SK-N-SH (cell line): ENCODE data around the gene RUFY4. TPM values are rescaled to one million over a fixed set of nuclear protein-coding genes. Genes with fewer than 3 reads are reported as not detected.

Experiments
- CTCF ChIA-PET: fragments of 300-600, 350-600 bp; formaldehyde crosslinking; extraction: SDS; loops from one replicate; lab custom pipeline; 2021; lab: Yijun Ruan, JAX
- POLR2A ChIA-PET: fragments of 350-600 bp; sonication (Branson Sonifier 250); formaldehyde crosslinking; extraction: SDS; loops from one replicate; lab custom pipeline; 2020; ENCODE audit warnings: antibody characterized with exemption, inconsistent platforms; lab: Yijun Ruan, JAX
- DNase-seq: peaks from one replicate; pipeline ENCODE4 v3.0.0; 2012
- H2AFZ ChIP-seq: fragments of 200-600 bp; sonication (generic); 2 replicates; pipeline ENCODE4 v1.8.1; 2016; ENCODE audit warnings: antibody characterized with exemption, mild to moderate bottlenecking, low read depth
- H3F3A ChIP-seq: fragments of 200-600 bp; sonication (generic); replicated peaks from 2 replicates; pipeline ENCODE3; 2016; ENCODE audit warnings: antibody characterized with exemption, mild to moderate bottlenecking; ENCODE audit not compliant: insufficient read depth
- H3K27ac ChIP-seq, 2 experiments: fragments of 200-500 bp in 1 of 2; fragments of 200-600 bp in 1 of 2; sonication (Bioruptor generic) in 1 of 2; sonication (generic), shearing (Covaris generic) in 1 of 2; 2 replicates each; pipeline versions ENCODE4 v1.5.1 to v1.6.1; 2014 to 2016; ENCODE audit warnings: low read depth in 2 of 2, inconsistent platforms in 1 of 2, low read length in 1 of 2, mild to moderate bottlenecking in 1 of 2, mixed read lengths in 1 of 2
- H3K27me3 ChIP-seq: fragments of 200-600 bp; sonication (generic), shearing (Covaris generic); 2 replicates; pipeline ENCODE4 v1.6.1; 2016; ENCODE audit warnings: mixed run types; ENCODE audit not compliant: insufficient read depth
- H3K36me3 ChIP-seq, 2 experiments: fragments of 200-500 bp in 1 of 2; fragments of 200-600 bp in 1 of 2; sonication (Bioruptor generic) in 1 of 2; sonication (generic) in 1 of 2; replicated peaks in 1 of 2; 2 replicates each; pipeline versions ENCODE3 to v1.5.1; 2014 to 2016; ENCODE audit warnings: low read length in 1 of 2, mild to moderate bottlenecking in 1 of 2; ENCODE audit not compliant: insufficient read depth in 2 of 2, control insufficient read depth in 1 of 2
- H3K4me1 ChIP-seq, 2 experiments: fragments of 200-500 bp in 1 of 2; fragments of 200-600 bp in 1 of 2; sonication (Bioruptor generic) in 1 of 2; sonication (generic), shearing (Covaris generic) in 1 of 2; 2 replicates each; pipeline versions ENCODE4 v1.5.1 to v1.6.1; 2014 to 2016; ENCODE audit warnings: low read depth in 1 of 2, low read length in 1 of 2, mixed run types in 1 of 2; ENCODE audit not compliant: insufficient read depth in 2 of 2, control insufficient read depth in 1 of 2
- H3K4me2 ChIP-seq: fragments of 200-600 bp; sonication (generic), shearing (Covaris generic); 2 replicates; pipeline ENCODE4 v1.6.1; 2017; ENCODE audit warnings: mixed run types
- H3K4me3 ChIP-seq, 2 experiments: fragments of 200-500 bp in 1 of 2; fragments of 200-600 bp in 1 of 2; sonication (Bioruptor generic) in 1 of 2; sonication (generic), shearing (Covaris generic) in 1 of 2; 2 replicates each; pipeline versions ENCODE4 v1.5.1 to v1.8.1; 2014 to 2016; ENCODE audit warnings: low read depth in 2 of 2, inconsistent platforms in 1 of 2, low read length in 1 of 2, mild to moderate bottlenecking in 1 of 2, mixed read lengths in 1 of 2, moderate library complexity in 1 of 2
- H3K79me2 ChIP-seq: fragments of 200-600 bp; sonication (generic); 2 replicates; pipeline ENCODE4 v1.8.1; 2017; ENCODE audit warnings: mild to moderate bottlenecking; ENCODE audit not compliant: insufficient read depth
- H3K9ac ChIP-seq: fragments of 200-600 bp; sonication (generic); 2 replicates; pipeline ENCODE4 v1.6.1; 2017; ENCODE audit warnings: mixed run types
- H3K9me2 ChIP-seq: fragments of 200-600 bp; sonication (generic); 2 replicates; pipeline ENCODE4 v1.6.1; 2017; ENCODE audit warnings: mixed run types
- H3K9me3 ChIP-seq: fragments of 200-600 bp; sonication (generic); 2 replicates; pipeline ENCODE4 v1.6.1; 2017; ENCODE audit warnings: mixed run types, mild to moderate bottlenecking, moderate library complexity
- H4K20me1 ChIP-seq: fragments of 200-600 bp; sonication (generic); 2 replicates; pipeline ENCODE4 v1.6.1; 2017; ENCODE audit warnings: mild to moderate bottlenecking, mixed run types; ENCODE audit not compliant: insufficient read depth
- FOXJ3 ChIP-seq: sonication (generic); formaldehyde crosslinking; IDR thresholded peaks from 2 replicates; pipeline ENCODE4 v1.5.1; 2020; ENCODE audit warnings: mild to moderate bottlenecking, missing genetic modification reagents
- GATA2 ChIP-seq: sonication (generic); formaldehyde crosslinking; IDR thresholded peaks from 2 replicates; pipeline ENCODE4 v1.5.0; 2020; ENCODE audit warnings: mild to moderate bottlenecking, missing genetic modification reagents
- POLR2AphosphoS5 ChIP-seq: IDR thresholded peaks from 2 replicates; pipeline ENCODE4 v1.6.1; 2012; ENCODE audit warnings: low read depth, low read length
- RAD21 ChIP-seq: IDR thresholded peaks from 2 replicates; pipeline ENCODE4 v1.6.1; 2012; ENCODE audit warnings: mild to moderate bottlenecking, low read length
- RXRA ChIP-seq: IDR thresholded peaks from 2 replicates; pipeline ENCODE4 v1.4.0; 2012; ENCODE audit warnings: low read depth, mild to moderate bottlenecking, borderline replicate concordance
- TEAD4 ChIP-seq: IDR thresholded peaks from 2 replicates; pipeline ENCODE4 v1.4.0; 2012; ENCODE audit warnings: mild to moderate bottlenecking, borderline replicate concordance; ENCODE audit not compliant: insufficient read depth
- WGBS: methylation state at CpG from one replicate; pipeline ENCODE4 v1.1.6; 2017; ENCODE audit warnings: low lambda C conversion rate; 5-methylcytosine and 5-hydroxymethylcytosine counted together
- polyA plus RNA-seq, 3 experiments: library from polyadenylated mRNA; depleted of rRNA; stranded (reverse); fragments of >200 nt; gene quantifications; 2 replicates each; pipeline ENCODE4 v1.2.3, GENCODE V29; 2012
- TF ChIP-seq, protein P1 (sequence below): IDR thresholded peaks from 2 replicates; pipeline ENCODE4 v1.6.1; 2012; ENCODE audit warnings: mild to moderate bottlenecking, low read depth, low read length, moderate library complexity
- TF ChIP-seq, protein P2 (sequence below): IDR thresholded peaks from 2 replicates; pipeline ENCODE4 v1.4.0; 2012; ENCODE audit warnings: low read depth, borderline replicate concordance
- TF ChIP-seq, protein P3 (sequence below): IDR thresholded peaks from 2 replicates; pipeline ENCODE4 v1.4.0; 2012; ENCODE audit warnings: low read depth

The RUFY4 gene
- polyA plus RNA-seq, 1 of the 3 experiments (the other 2 are of a cell fraction): not detected

DNA sequence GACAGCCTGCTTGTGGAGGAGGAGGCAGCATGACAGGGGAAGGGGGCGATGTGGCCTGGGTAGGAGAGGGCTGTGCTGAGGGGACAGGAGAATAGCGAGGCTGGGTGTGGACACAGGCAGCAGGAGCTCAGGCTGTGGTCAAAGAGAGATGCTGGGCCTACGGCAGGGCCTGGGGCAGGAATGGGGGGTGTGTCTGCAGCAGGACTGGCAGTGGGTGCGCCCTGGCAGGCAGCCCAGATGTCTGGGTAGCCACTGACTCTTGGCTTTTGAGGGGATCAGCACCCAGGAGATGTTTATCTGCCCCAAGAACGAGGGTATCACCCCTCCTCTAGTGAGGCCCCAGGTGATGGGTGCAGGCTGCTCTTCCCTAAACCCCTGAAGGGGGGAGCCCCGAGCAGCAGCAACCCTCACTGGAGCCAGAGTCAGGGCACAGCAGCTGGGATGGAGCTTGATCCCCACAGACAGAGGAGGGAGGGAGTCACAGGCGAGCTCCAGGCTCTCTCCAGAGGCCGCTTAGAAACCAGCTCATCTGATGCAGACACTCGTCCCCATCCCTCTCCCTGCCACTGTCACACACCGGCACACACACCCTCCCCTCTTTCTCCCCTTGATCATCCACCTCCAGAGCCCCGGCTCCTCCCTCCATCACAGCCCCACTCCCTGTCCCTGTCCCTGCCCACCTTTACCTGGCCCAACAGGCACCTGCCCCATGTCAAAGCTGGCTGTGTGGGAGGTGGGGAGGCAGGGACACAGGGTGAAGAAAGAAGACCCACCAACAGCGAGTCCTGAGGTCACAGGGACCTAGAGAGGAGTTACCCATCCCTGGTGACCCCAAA lies 36.5 kb upstream of the RUFY4 start:
- Histone ChIP-seq H3K27ac (peak overlapping the region in 1 of 2 experiments; percentile 66; a peak in 2 of 4 replicates), H3K4me3 (no peak overlapping the region), H3K9me2 (no peaks in the 10 kb centered on the region), H3K9me3 (no peaks in the 10 kb centered on the region), H3K36me3 (no peaks in the 10 kb centered on the region), H3K27me3 (no peaks in the 10 kb centered on the region), H4K20me1 (no peaks in the 10 kb centered on the region), H3K9ac (no peak overlapping the region), H3K4me2 (no peak overlapping the region), H3K79me2 (no peaks in the 10 kb centered on the region), H3F3A (no peaks in the 10 kb centered on the region), H2AFZ (no peak overlapping the region), H3K4me1 (peaks cover 0 to 24% of the 10 kb centered on the region in 2 experiments; a peak in 1 of 4 replicates)
- ChIA-PET POLR2A (interaction anchor here (0.8 to 1.7 kb wide), 4 partner anchors 16 to 100 kb away, joined by 4 to 5 read pairs (median 4); no protein-coding TSS in a partner anchor), CTCF (interaction anchor here (0.6 to 7.6 kb wide), 21 partner anchors 10 to 255 kb away, joined by 3 to 161 read pairs (median 4); partner anchors contain the start of gene RUFY4)
- peak; percentile 55; the same call in 1 of the 2 replicates for TF ChIP-seq GATA2
- TF ChIP-seq RAD21: no peak
- 66% methylated on average over 9 of the region's 12 CpGs for WGBS
- peak; percentile 79 for DNase-seq

DNA sequence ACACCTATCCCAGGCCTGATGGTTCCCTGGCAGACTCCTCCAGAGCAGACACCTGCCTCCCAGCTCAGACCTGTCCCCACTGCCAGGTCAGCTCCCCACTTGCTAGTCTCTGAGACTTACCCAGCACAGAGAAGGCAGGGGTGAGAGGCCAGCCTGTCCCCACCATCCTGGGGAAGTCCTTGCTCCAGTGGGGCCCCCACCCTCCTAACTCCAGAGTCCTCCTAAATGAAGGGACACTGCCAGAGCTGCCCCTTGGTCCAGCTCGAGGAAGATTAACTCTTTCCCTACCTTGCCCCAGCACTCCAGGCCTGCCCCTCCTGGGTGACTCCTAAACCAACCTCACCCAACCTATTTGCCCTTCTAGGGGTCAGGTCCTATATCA lies 35.9 kb upstream of the RUFY4 start:
- Histone ChIP-seq H3K4me1 (peaks cover 0 to 24% of the 10 kb centered on the region in 2 experiments; a peak in 1 of 4 replicates), H3K79me2 (no peaks in the 10 kb centered on the region), H3K36me3 (no peaks in the 10 kb centered on the region), H3K4me3 (no peak overlapping the region), H3F3A (no peaks in the 10 kb centered on the region), H3K27ac (no peak overlapping the region), H3K4me2 (no peak overlapping the region), H4K20me1 (no peaks in the 10 kb centered on the region), H3K9ac (no peak overlapping the region), H3K27me3 (no peaks in the 10 kb centered on the region), H2AFZ (no peak overlapping the region), H3K9me3 (no peaks in the 10 kb centered on the region), H3K9me2 (no peaks in the 10 kb centered on the region)
- TF ChIP-seq, protein P1, sequence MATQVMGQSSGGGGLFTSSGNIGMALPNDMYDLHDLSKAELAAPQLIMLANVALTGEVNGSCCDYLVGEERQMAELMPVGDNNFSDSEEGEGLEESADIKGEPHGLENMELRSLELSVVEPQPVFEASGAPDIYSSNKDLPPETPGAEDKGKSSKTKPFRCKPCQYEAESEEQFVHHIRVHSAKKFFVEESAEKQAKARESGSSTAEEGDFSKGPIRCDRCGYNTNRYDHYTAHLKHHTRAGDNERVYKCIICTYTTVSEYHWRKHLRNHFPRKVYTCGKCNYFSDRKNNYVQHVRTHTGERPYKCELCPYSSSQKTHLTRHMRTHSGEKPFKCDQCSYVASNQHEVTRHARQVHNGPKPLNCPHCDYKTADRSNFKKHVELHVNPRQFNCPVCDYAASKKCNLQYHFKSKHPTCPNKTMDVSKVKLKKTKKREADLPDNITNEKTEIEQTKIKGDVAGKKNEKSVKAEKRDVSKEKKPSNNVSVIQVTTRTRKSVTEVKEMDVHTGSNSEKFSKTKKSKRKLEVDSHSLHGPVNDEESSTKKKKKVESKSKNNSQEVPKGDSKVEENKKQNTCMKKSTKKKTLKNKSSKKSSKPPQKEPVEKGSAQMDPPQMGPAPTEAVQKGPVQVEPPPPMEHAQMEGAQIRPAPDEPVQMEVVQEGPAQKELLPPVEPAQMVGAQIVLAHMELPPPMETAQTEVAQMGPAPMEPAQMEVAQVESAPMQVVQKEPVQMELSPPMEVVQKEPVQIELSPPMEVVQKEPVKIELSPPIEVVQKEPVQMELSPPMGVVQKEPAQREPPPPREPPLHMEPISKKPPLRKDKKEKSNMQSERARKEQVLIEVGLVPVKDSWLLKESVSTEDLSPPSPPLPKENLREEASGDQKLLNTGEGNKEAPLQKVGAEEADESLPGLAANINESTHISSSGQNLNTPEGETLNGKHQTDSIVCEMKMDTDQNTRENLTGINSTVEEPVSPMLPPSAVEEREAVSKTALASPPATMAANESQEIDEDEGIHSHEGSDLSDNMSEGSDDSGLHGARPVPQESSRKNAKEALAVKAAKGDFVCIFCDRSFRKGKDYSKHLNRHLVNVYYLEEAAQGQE: no peak
- TF ChIP-seq POLR2AphosphoS5: no peak
- TF ChIP-seq, protein P2, sequence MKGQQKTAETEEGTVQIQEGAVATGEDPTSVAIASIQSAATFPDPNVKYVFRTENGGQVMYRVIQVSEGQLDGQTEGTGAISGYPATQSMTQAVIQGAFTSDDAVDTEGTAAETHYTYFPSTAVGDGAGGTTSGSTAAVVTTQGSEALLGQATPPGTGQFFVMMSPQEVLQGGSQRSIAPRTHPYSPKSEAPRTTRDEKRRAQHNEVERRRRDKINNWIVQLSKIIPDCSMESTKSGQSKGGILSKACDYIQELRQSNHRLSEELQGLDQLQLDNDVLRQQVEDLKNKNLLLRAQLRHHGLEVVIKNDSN: no peak
- TF ChIP-seq TEAD4: no peak
- TF ChIP-seq, protein P3, sequence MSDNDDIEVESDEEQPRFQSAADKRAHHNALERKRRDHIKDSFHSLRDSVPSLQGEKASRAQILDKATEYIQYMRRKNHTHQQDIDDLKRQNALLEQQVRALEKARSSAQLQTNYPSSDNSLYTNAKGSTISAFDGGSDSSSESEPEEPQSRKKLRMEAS: no peak
- no peak for TF ChIP-seq FOXJ3
- no peak for TF ChIP-seq RXRA
- ChIA-PET CTCF (interaction anchor here (0.8 to 7.6 kb wide), 23 partner anchors 9 to 256 kb away, joined by 3 to 161 read pairs (median 4); partner anchors contain the start of gene RUFY4), POLR2A (interaction anchor here (1.1 to 1.7 kb wide), 2 partner anchors 17 to 29 kb away, joined by 4 to 5 read pairs; no protein-coding TSS in a partner anchor)
- DNase-seq: no peak
- 60% methylated on average over 1 of the region's 1 CpG for WGBS
